ENCODE data around the gene VGLL3. TPM values are rescaled to one million over a fixed set of nuclear protein-coding genes. Genes with fewer than 3 reads are reported as not detected.

VGLL3 gene
- total RNA-seq, 1 donor from 2014 or later, result 40.2 TPM

DNA sequence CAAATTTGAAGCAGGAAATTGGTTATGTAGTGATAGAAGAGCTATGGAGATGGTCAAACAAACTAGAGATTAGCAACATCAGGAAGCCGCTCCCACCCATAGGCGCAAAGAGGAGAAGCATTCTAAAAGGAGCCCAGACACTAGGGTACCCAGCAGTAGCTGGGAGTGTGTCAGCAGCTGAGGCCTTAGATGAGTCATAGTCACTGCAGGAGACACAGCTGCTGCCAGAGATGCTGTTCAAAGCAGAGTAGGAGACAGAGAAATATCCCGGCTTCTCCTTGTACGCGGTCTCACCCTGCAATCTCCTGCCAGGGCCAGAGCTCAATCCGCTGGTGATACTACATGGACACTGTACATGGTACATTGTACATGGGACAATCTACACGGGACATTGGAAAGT lies 61.9 kb downstream of the VGLL3 start:
- intact Hi-C loops (cut with DNase I), result no loop called here
- Histone ChIP-seq H3K27ac (no peak overlapping the region), H3K4me1 (no peaks in the 10 kb centered on the region), H3K9me3 (no peaks in the 10 kb centered on the region), H3K36me3 (no peaks in the 10 kb centered on the region), H3K27me3 (ENCODE audit: low read depth) (no peaks in the 10 kb centered on the region), H3K4me3 (no peak overlapping the region)
- ATAC-seq (no peak), DNase-seq (no peak)
- TF ChIP-seq, protein P1, sequence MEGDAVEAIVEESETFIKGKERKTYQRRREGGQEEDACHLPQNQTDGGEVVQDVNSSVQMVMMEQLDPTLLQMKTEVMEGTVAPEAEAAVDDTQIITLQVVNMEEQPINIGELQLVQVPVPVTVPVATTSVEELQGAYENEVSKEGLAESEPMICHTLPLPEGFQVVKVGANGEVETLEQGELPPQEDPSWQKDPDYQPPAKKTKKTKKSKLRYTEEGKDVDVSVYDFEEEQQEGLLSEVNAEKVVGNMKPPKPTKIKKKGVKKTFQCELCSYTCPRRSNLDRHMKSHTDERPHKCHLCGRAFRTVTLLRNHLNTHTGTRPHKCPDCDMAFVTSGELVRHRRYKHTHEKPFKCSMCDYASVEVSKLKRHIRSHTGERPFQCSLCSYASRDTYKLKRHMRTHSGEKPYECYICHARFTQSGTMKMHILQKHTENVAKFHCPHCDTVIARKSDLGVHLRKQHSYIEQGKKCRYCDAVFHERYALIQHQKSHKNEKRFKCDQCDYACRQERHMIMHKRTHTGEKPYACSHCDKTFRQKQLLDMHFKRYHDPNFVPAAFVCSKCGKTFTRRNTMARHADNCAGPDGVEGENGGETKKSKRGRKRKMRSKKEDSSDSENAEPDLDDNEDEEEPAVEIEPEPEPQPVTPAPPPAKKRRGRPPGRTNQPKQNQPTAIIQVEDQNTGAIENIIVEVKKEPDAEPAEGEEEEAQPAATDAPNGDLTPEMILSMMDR (IDR thresholded peaks at IDR 0.05), result no peak

DNA sequence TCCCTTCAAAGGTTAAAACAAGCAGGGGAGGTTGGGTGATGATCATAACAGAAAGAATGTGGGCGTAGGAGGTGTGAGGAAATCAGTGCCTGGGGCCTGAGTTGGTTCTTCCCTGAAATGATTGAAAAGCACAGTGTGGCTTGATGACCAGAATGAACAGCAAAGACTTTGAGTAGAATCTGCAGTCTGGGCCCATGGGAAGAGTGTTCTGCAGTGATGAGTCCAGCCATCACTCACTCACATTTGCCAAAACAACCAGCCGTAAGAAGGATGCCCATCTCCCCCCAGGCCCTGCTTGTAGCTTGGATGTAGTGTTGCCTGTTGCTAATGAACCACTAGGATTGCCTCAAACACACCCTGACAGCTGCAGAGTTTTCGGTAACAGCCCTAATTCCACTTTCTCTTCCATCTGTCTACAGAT lies 67.9 kb downstream of the VGLL3 start:
- intact Hi-C loops (cut with DNase I), result no loop called here
- no peaks in the 10 kb centered on the region for H3K27me3 ChIP-seq (ENCODE audit: low read depth)
- ATAC-seq (peak; percentile 47 to 55), DNase-seq (no peak)
- H3K36me3 ChIP-seq, result no peaks in the 10 kb centered on the region
- H3K9me3 ChIP-seq, result no peaks in the 10 kb centered on the region
- no peaks in the 10 kb centered on the region for H3K4me1 ChIP-seq
- TF ChIP-seq, protein P1 (IDR thresholded peaks at IDR 0.05), result no peak
- peak overlapping the region; percentile 25 for H3K27ac ChIP-seq
- H3K4me3 ChIP-seq, result no peak overlapping the region

DNA sequence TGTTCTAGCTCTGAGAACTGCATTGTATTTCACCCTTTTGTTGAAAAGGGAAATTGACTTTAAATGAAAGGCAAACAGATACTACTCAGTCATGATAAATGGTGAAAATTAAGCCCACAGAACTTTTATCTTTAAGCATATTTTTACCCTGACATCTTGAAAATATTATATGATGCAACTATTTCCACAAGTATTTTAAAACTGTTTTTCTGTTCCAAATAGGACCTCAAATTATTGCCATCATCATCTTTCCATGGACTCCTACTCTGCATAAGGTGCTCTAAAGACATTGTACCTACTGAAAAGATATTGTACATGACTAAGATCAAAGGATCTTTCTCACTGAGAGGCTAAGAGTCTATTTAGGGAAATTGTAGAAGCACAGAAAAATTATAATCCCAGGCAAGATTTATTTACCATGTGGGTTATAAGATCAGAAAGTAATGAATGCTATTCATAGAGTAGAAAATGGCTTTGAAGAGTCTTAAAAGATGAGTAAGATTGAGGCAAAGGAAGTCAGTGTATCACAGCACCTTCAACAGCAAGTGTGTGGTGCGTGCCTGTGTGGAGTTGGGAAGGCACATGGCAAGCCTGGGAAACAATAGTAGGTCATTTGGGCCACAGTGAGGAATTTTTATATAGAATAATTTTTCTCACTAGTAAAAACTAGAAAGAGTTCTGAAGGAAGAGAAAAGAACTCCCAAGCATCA lies 68.8 kb downstream of the VGLL3 start:
- intact Hi-C loops (cut with DNase I), result no loop called here
- Histone ChIP-seq H3K9me3 (no peaks in the 10 kb centered on the region), H3K36me3 (no peaks in the 10 kb centered on the region), H3K4me1 (no peaks in the 10 kb centered on the region), H3K27me3 (ENCODE audit: low read depth) (no peaks in the 10 kb centered on the region), H3K4me3 (no peak overlapping the region), H3K27ac (peak overlapping the region; percentile 25)
- no peak for DNase-seq
- TF ChIP-seq, protein P1 (IDR thresholded peaks at IDR 0.05), result no peak
- ATAC-seq, result no peak

DNA sequence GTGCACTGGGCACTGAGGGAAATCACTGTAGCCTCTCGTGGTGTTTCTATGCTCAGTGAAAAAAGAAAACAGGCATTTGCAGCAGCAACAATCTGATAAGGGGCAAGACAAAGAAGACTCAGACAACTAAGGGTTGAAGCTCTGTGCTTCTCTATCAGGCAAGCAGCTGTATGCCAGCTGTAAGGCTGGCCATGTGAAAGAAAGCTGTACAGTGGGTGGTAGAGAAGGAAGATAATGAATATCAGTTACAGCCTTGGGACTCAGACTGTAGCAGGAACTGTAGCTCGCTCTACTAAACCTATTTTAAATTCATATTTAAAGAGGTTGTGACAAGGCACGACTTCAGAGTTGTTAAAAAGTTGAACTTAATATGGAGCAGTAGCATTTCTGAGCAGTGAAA lies 76.3 kb downstream of the VGLL3 start:
- Histone ChIP-seq H3K4me1 (no peaks in the 10 kb centered on the region), H3K9me3 (no peaks in the 10 kb centered on the region), H3K27me3 (ENCODE audit: low read depth) (no peaks in the 10 kb centered on the region), H3K36me3 (no peaks in the 10 kb centered on the region), H3K4me3 (no peak overlapping the region), H3K27ac (no peak overlapping the region)
- intact Hi-C loops (cut with DNase I), result no loop called here
- ATAC-seq (no peak), DNase-seq (no peak)
- TF ChIP-seq, protein P1 (IDR thresholded peaks at IDR 0.05), result no peak

DNA sequence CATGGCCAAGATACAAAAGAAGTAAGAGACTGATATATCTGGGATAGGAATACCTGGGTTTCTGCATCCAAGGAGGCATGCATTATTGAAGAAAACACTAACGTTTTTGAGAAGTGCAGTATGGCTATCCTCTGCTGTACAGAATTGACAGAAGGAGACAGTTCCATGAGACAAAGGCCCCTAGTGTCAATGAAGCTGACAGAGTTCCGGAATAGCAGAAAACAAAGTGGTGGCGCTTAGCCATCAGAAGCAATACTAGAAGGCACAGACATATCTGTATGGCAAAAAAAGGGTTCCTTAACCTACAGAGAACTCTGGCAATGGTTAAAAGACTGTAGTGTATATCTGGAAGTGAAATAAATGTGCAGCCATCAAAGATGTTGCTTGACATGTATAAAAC lies 77.8 kb downstream of the VGLL3 start:
- intact Hi-C loops (cut with DNase I), result no loop called here
- Histone ChIP-seq H3K27ac (no peak overlapping the region), H3K4me3 (no peak overlapping the region), H3K9me3 (no peaks in the 10 kb centered on the region), H3K27me3 (ENCODE audit: low read depth) (no peaks in the 10 kb centered on the region), H3K4me1 (no peaks in the 10 kb centered on the region), H3K36me3 (no peaks in the 10 kb centered on the region)
- no peak for DNase-seq
- TF ChIP-seq, protein P1 (IDR thresholded peaks at IDR 0.05), result no peak
- ATAC-seq, result no peak
